ENCODE measurements around the gene PPARD. TPM values are rescaled to one million over a fixed set of nuclear protein-coding genes. Genes with fewer than 3 reads are reported as not detected.

Gene PPARD
- total RNA-seq, 2 experiments from 2014 or later, result 16.5 to 19.2 TPM

GRCh38 chr6:35473075-35473849, 130.9 kb downstream of the PPARD start:
- CTCF ChIA-PET, result interaction anchor here (0.6 to 1.8 kb wide), 6 partner anchors 9 to 621 kb away, joined by 3 to 6 read pairs (median 3); no protein-coding TSS in a partner anchor
- Mint-ChIP-seq H3K4me1 (peaks cover 35% of the 10 kb centered on the region), H3K27me3 (no peaks in the 10 kb centered on the region), H3K36me3 (ENCODE audit: low read depth) (peaks cover 48% of the 10 kb centered on the region), H3K4me3 (no peak overlapping the region), H3K27ac (peak overlapping the region; percentile 75), H3K9me3 (ENCODE audit: low read depth) (no peaks in the 10 kb centered on the region)
- peak; percentile 11 for ATAC-seq
- intact Hi-C loops (cut with DNase I, micrococcal nuclease), result loop anchor here in 1 of 2 experiments (5.0 kb wide), 1 partner anchor 1236 kb away; the partner anchor contains the start of gene HMGA1
- POLR2A ChIA-PET, result interaction anchor here (0.6 to 1.5 kb wide), 10 partner anchors 9 to 255 kb away, joined by 3 to 5 read pairs (median 4); no protein-coding TSS in a partner anchor
- peak; percentile 34 for DNase-seq

DNA sequence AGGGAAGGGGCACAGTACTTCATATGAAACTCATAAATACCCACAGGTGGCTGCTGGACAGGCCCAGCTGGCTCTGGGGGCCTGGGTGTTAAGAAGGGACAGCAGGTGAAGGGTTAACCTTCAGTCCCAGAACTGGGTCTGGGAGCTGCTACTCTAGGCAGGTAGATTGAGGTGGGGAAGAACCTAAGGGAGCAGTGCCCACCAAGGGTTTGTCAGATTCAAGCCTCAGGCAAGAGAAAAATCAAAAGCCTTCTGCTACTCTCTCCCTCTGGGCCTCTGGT, 131.4 kb downstream of the PPARD start:
- CTCF ChIA-PET, result interaction anchor here (0.6 to 1.8 kb wide), 4 partner anchors 9 to 181 kb away, joined by 3 to 6 read pairs (median 4); no protein-coding TSS in a partner anchor
- DNase-seq, result no peak
- H3K27ac Mint-ChIP-seq, result peak overlapping the region; percentile 55
- intact Hi-C loops (cut with DNase I, micrococcal nuclease), result loop anchor here in 1 of 2 experiments (5.0 kb wide), 1 partner anchor 1236 kb away; the partner anchor contains the start of gene HMGA1
- POLR2A ChIA-PET, result interaction anchor here (0.6 to 1.5 kb wide), 8 partner anchors 8 to 255 kb away, joined by 3 to 5 read pairs (median 4); no protein-coding TSS in a partner anchor
- H3K27me3 Mint-ChIP-seq, result no peaks in the 10 kb centered on the region
- H3K4me3 Mint-ChIP-seq, result no peak overlapping the region
- peaks cover 35% of the 10 kb centered on the region for H3K4me1 Mint-ChIP-seq
- H3K9me3 Mint-ChIP-seq (ENCODE audit: low read depth), result no peaks in the 10 kb centered on the region
- peak; percentile 6 for ATAC-seq
- H3K36me3 Mint-ChIP-seq (ENCODE audit: low read depth), result peaks cover 43% of the 10 kb centered on the region

DNA sequence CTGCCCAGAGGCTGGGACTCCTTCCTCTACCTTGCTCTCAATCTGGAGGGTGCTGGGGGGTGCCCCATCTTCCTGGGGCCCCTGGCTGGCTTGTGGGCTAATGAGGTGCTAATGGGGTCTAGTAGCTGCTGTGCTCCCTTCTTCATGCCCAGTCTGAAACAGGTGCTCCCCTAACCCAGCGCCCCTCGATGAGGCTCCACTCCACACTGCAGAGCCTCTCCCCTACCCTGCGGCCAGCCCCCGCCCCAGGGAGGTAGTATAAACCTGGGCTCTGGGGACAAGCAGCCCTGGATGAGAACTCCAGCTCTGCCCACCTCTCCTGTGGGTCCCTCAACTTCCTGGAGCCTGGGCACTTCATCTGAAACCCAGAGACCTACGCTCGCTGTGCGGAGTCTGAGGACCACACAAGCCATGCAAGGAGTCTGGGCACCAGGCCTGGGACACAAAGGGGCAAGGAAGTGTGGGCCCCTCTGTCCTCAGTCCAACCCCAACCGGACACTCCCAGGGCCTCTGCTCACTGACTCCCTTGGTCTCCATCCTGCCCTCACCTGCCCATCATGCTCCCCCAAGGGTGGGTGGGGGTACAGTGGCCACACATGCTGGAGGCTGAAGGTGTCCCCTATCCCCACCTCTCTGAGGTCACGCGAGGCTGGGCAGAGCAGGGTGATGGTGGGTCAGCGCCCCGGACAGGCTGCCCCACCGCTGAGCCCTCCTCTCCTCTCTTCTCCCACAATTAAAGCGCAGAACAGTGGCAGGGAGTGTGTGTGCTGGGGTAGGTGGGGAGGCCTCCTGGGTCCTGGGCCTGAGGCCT, 132.0 kb downstream of the PPARD start:
- Mint-ChIP-seq H3K4me1 (peaks cover 33% of the 10 kb centered on the region), H3K9me3 (ENCODE audit: low read depth) (no peaks in the 10 kb centered on the region), H3K4me3 (peak overlapping the region; percentile 16), H3K36me3 (ENCODE audit: low read depth) (peaks cover 38% of the 10 kb centered on the region), H3K27ac (no peak overlapping the region), H3K27me3 (no peaks in the 10 kb centered on the region)
- ATAC-seq, result peak; percentile 17
- intact Hi-C loops (cut with DNase I, micrococcal nuclease), result loop anchor here in 1 of 2 experiments (5.0 kb wide), 1 partner anchor 1237 kb away; the partner anchor contains the start of gene HMGA1
- ChIA-PET POLR2A (interaction anchor here (0.6 to 1.5 kb wide), 7 partner anchors 10 to 254 kb away, joined by 3 to 5 read pairs (median 4); no protein-coding TSS in a partner anchor), CTCF (interaction anchor here (0.6 to 1.8 kb wide), 4 partner anchors 8 to 180 kb away, joined by 3 to 6 read pairs (median 4); no protein-coding TSS in a partner anchor)
- peak; percentile 34 for DNase-seq

DNA sequence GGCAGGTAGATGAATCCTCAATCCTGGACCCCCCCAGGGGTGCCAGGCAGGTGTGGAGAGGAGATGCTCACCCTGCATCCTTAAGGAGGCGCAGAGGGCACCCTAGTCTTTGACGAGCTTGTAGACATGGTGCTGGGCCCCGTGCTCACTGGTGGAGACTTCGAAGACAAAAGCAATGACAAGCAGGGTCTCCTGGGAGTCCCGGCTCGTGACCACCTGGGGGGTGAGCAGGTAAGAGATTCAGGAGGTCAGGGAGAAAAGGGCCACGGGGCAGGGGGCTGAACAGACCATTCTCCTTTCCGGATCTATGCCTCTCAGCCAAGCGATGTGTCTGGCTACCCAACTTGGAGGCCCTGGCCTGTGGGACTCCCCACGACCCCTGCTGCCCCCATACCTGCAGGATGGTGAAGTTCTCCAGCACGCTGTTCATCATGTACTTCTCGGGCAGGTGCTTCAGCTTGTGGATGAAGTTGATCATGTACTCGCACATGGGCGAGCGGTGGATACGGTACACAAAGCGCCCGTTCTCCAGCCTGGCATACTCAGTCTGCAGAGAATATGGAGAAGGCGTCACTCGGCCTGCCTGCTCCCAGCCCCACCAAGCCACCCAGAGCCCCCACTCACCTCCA, 132.7 kb downstream of the PPARD start:
- intact Hi-C loops (cut with DNase I, micrococcal nuclease), result loop anchor here in 1 of 2 experiments (5.0 kb wide), 1 partner anchor 1238 kb away; the partner anchor contains the start of gene HMGA1
- H3K27ac Mint-ChIP-seq, result no peak overlapping the region
- POLR2A ChIA-PET, result interaction anchor here (0.6 kb wide), 1 partner anchor 131 kb away, joined by 3 read pairs; no protein-coding TSS in a partner anchor
- peaks cover 28% of the 10 kb centered on the region for H3K4me1 Mint-ChIP-seq
- DNase-seq (no peak), ATAC-seq (no peak)
- no peaks in the 10 kb centered on the region for H3K27me3 Mint-ChIP-seq
- CTCF ChIA-PET, result no interaction called here
- peak overlapping the region; percentile 16 for H3K4me3 Mint-ChIP-seq
- H3K9me3 Mint-ChIP-seq (ENCODE audit: low read depth), result no peaks in the 10 kb centered on the region
- H3K36me3 Mint-ChIP-seq (ENCODE audit: low read depth), result peaks cover 30% of the 10 kb centered on the region

- H3K4me1 Mint-ChIP-seq, result peaks cover 23% of the 10 kb centered on the region
- H3K36me3 Mint-ChIP-seq (ENCODE audit: low read depth), result peaks cover 25% of the 10 kb centered on the region
- no peak overlapping the region for H3K4me3 Mint-ChIP-seq
- DNase-seq (no peak), ATAC-seq (no peak)
- CTCF ChIA-PET, result no interaction called here
- H3K27ac Mint-ChIP-seq, result no peak overlapping the region
- intact Hi-C loops (cut with DNase I, micrococcal nuclease), result no loop called here
- POLR2A ChIA-PET, result interaction anchor here (0.6 kb wide), 1 partner anchor 132 kb away, joined by 3 read pairs; no protein-coding TSS in a partner anchor
- no peaks in the 10 kb centered on the region for H3K27me3 Mint-ChIP-seq
- H3K9me3 Mint-ChIP-seq (ENCODE audit: low read depth), result no peaks in the 10 kb centered on the region
Observed at GRCh38 chr6:35475573-35475972, 133.2 kb downstream of the PPARD start.

DNA sequence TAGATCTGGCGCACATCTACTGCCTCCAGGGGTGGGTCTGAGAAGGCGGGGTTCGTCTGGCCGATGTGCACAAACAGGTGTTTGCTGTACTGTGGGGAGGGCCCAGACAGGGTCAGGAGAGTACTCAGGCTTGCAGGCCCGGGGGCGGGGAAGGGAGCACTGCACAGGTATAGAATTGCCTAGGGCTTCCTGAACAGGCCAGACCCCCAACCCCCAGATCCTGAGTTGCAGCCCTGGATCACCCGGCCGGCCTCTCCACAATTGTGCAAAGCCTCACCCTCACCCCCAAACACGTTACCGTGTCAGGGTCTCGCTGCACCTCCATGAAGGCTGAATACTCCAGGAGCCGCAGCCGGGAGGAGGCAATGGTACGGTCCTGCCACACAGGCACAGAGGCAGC, 133.6 kb downstream of the PPARD start:
- DNase-seq (no peak), ATAC-seq (no peak)
- Mint-ChIP-seq H3K27me3 (no peaks in the 10 kb centered on the region), H3K36me3 (ENCODE audit: low read depth) (peaks cover 21% of the 10 kb centered on the region), H3K9me3 (ENCODE audit: low read depth) (no peaks in the 10 kb centered on the region), H3K4me3 (no peak overlapping the region), H3K27ac (no peak overlapping the region), H3K4me1 (peaks cover 18% of the 10 kb centered on the region)
- CTCF ChIA-PET, result interaction anchor here (0.6 to 0.9 kb wide), 2 partner anchors 26 to 182 kb away, joined by 3 to 4 read pairs; no protein-coding TSS in a partner anchor
- intact Hi-C loops (cut with DNase I, micrococcal nuclease), result no loop called here
- POLR2A ChIA-PET, result interaction anchor here (0.6 kb wide), 1 partner anchor 132 kb away, joined by 3 read pairs; no protein-coding TSS in a partner anchor

GRCh38 chr6:35477028-35477427, 134.7 kb downstream of the PPARD start:
- Mint-ChIP-seq H3K4me3 (no peak overlapping the region), H3K27ac (no peak overlapping the region), H3K4me1 (peaks cover 8% of the 10 kb centered on the region), H3K27me3 (no peaks in the 10 kb centered on the region), H3K9me3 (ENCODE audit: low read depth) (no peaks in the 10 kb centered on the region), H3K36me3 (ENCODE audit: low read depth) (peaks cover 11% of the 10 kb centered on the region)
- ChIA-PET POLR2A (interaction anchor here (0.6 to 1.1 kb wide), 3 partner anchors 9 to 259 kb away, joined by 3 read pairs; partner anchors contain the start of gene TEAD3), CTCF (interaction anchor here (0.6 to 0.9 kb wide), 2 partner anchors 27 to 146 kb away, joined by 3 read pairs; no protein-coding TSS in a partner anchor)
- DNase-seq, result no peak
- no peak for ATAC-seq
- intact Hi-C loops (cut with DNase I, micrococcal nuclease), result no loop called here

Small RNAs within 50 kb of the gene (microRNA-seq; reads per million reads assigned to microRNA genes)
- 8.5 reads per million, percentile 25 among the genes with 10 or more reads in this experiment for gene MIR7111 (ENCODE audit: borderline replicate concordance)

Other genes starting within 250 kb of the PPARD start
- gene TCP11, start 201.2 kb upstream of the PPARD start, total RNA-seq, result not detected
- not detected for gene SCUBE3, start 128.6 kb upstream of the PPARD start, total RNA-seq
- gene ZNF76, start 82.8 kb upstream of the PPARD start, total RNA-seq, result 10 to 100 TPM; 35.2 to 40.1 TPM
- gene DEF6, start 44.7 kb upstream of the PPARD start, total RNA-seq, result 10 to 100 TPM; 74.1 to 86.6 TPM
- gene FANCE, start 109.8 kb downstream of the PPARD start, total RNA-seq, result 10 to 100 TPM; 14.3 to 14.8 TPM
- 1,000 to 10,000 TPM; 1,952 to 2,334 TPM for gene RPL10A, start 125.8 kb downstream of the PPARD start, total RNA-seq
- 1 to 10 TPM; 1.4 to 1.5 TPM for gene TEAD3, start 154.5 kb downstream of the PPARD start, total RNA-seq
- gene TULP1, start 170.3 kb downstream of the PPARD start, total RNA-seq, result not detected

Data from activated CD4-positive, alpha-beta T cell treated with anti-CD3 and anti-CD28 coated beads for 36 hours (primary cell).